ENCODE measurements around the gene FARP1. TPM values are rescaled to one million over a fixed set of nuclear protein-coding genes. Genes with fewer than 3 reads are reported as not detected.
A peak's percentile ranks its signal among the peaks of the same experiment; 100 is the strongest.
"Not testable (repeated sequence)": the region's sequence is repeated elsewhere in the genome, so short reads cannot be mapped to it uniquely, and the experiment has no call there.

FARP1 gene
- total RNA-seq, 1 donor from 2014 or later: 14.7 TPM

GRCh38 chr13:98267080-98267912 lies 124.4 kb downstream of the FARP1 start:
- no peak for DNase-seq (ENCODE audit: missing footprints)
- ATAC-seq: peak; percentile 67
- intact Hi-C loops (cut with DNase I): no loop called here

- DNase-seq (ENCODE audit: missing footprints) (no peak), ATAC-seq (no peak)
- intact Hi-C loops (cut with DNase I): no loop called here
Observed at GRCh38 chr13:98269386-98269785, 126.5 kb downstream of the FARP1 start.

- no peak for ATAC-seq
- intact Hi-C loops (cut with DNase I): no loop called here
- DNase-seq (ENCODE audit: missing footprints): no peak
Observed at GRCh38 chr13:98270819-98271218, 127.9 kb downstream of the FARP1 start.

GRCh38 chr13:98271646-98272045 lies 128.8 kb downstream of the FARP1 start:
- DNase-seq (ENCODE audit: missing footprints); ATAC-seq; intact Hi-C loops (cut with DNase I): not testable (repeated sequence)

- ATAC-seq: no peak
- intact Hi-C loops (cut with DNase I): no loop called here
- no peak for DNase-seq (ENCODE audit: missing footprints)
Observed at GRCh38 chr13:98272549-98272948, 129.7 kb downstream of the FARP1 start.

- ATAC-seq: no peak
- DNase-seq (ENCODE audit: missing footprints): no peak
- intact Hi-C loops (cut with DNase I): no loop called here
Observed at GRCh38 chr13:98273067-98273823, 130.4 kb downstream of the FARP1 start.

- no peak for DNase-seq (ENCODE audit: missing footprints)
- ATAC-seq: no peak
- intact Hi-C loops (cut with DNase I): no loop called here
Observed at GRCh38 chr13:98273824-98274742, 131.2 kb downstream of the FARP1 start.

- ATAC-seq (no peak), DNase-seq (ENCODE audit: missing footprints) (no peak)
- intact Hi-C loops (cut with DNase I): no loop called here
Observed at GRCh38 chr13:98274921-98275487, 132.1 kb downstream of the FARP1 start.

- intact Hi-C loops (cut with DNase I): no loop called here
- no peak for DNase-seq (ENCODE audit: missing footprints)
- no peak for ATAC-seq
Observed at GRCh38 chr13:98275681-98276171, 132.8 kb downstream of the FARP1 start.

- no peak for ATAC-seq
- intact Hi-C loops (cut with DNase I): no loop called here
Observed at GRCh38 chr13:98276486-98276885, 133.6 kb downstream of the FARP1 start.

GRCh38 chr13:98278068-98278724 lies 135.3 kb downstream of the FARP1 start:
- no peak for ATAC-seq
- intact Hi-C loops (cut with DNase I): no loop called here
- DNase-seq (ENCODE audit: missing footprints): no peak

More at GRCh38 chr13:98276486-98276885, 133.6 kb downstream of the FARP1 start:
- DNase-seq (ENCODE audit: missing footprints): no peak

- intact Hi-C loops (cut with DNase I): no loop called here
- DNase-seq (ENCODE audit: missing footprints): no peak
- ATAC-seq: no peak
Observed at GRCh38 chr13:98279473-98280175, 136.7 kb downstream of the FARP1 start.

- ATAC-seq: no peak
- intact Hi-C loops (cut with DNase I): no loop called here
- no peak for DNase-seq (ENCODE audit: missing footprints)
Observed at GRCh38 chr13:98280176-98280510, 137.2 kb downstream of the FARP1 start.

- ATAC-seq (no peak), DNase-seq (ENCODE audit: missing footprints) (no peak)
- intact Hi-C loops (cut with DNase I): no loop called here
Observed at GRCh38 chr13:98284679-98285078, 141.8 kb downstream of the FARP1 start.

GRCh38 chr13:98285317-98285716 lies 142.4 kb downstream of the FARP1 start:
- no peak for DNase-seq (ENCODE audit: missing footprints)

GRCh38 chr13:98285852-98286594 lies 143.1 kb downstream of the FARP1 start:
- intact Hi-C loops (cut with DNase I): no loop called here
- no peak for ATAC-seq
- DNase-seq (ENCODE audit: missing footprints): no peak

More at GRCh38 chr13:98285317-98285716, 142.4 kb downstream of the FARP1 start:
- intact Hi-C loops (cut with DNase I): no loop called here
- no peak for ATAC-seq

GRCh38 chr13:98286799-98287198 lies 143.9 kb downstream of the FARP1 start:
- intact Hi-C loops (cut with DNase I): no loop called here

More at GRCh38 chr13:98286799-98287198, 143.9 kb downstream of the FARP1 start:
- no peak for DNase-seq (ENCODE audit: missing footprints)
- no peak for ATAC-seq
